Mesendoderm (in vitro differentiated cells): ENCODE measurements around the gene TRMT44.

ENCODE experiments used
- DNase-seq: peaks from one replicate; pipeline ENCODE4 v3.0.0; 2013
- H2AK5ac ChIP-seq: 2 replicates; pipeline ENCODE4 v1.6.1; 2013; ENCODE audit warnings: low read length, inconsistent platforms
- H2BK120ac ChIP-seq: 2 replicates; pipeline ENCODE4 v1.6.1; 2013; ENCODE audit warnings: low read depth, mild to moderate bottlenecking, low read length, moderate library complexity, mixed read lengths
- H2BK15ac ChIP-seq: replicated peaks from 2 replicates; pipeline ENCODE4 v1.6.1; 2013; ENCODE audit warnings: low read depth, mild to moderate bottlenecking, moderate library complexity
- H2BK5ac ChIP-seq: 2 replicates; pipeline ENCODE4 v1.6.1; 2013; ENCODE audit warnings: low read length, inconsistent platforms
- H3K18ac ChIP-seq: 2 replicates; pipeline ENCODE4 v1.6.1; 2013; ENCODE audit warnings: mild to moderate bottlenecking, low read length, mixed read lengths
- H3K23ac ChIP-seq: one replicate; pipeline ENCODE4 v1.6.1; 2013; ENCODE audit warnings: low read length
- H3K27ac ChIP-seq: 2 replicates; pipeline ENCODE4 v1.5.1; 2013; ENCODE audit warnings: low read depth, mild to moderate bottlenecking, inconsistent platforms, low read length, moderate library complexity
- H3K27me3 ChIP-seq: 2 replicates; pipeline ENCODE4 v1.6.1; 2013; ENCODE audit warnings: low read length, control low read depth, mild to moderate bottlenecking, inconsistent platforms; ENCODE audit not compliant: insufficient read depth, poor library complexity
- H3K36me3 ChIP-seq: 2 replicates; pipeline ENCODE4 v1.6.1; 2013; ENCODE audit warnings: low read length, inconsistent platforms; ENCODE audit not compliant: control insufficient read depth, insufficient read depth
- H3K4ac ChIP-seq: one replicate; pipeline ENCODE4 v1.6.1; 2013; ENCODE audit warnings: low read depth, mild to moderate bottlenecking, low read length, moderate library complexity
- H3K4me1 ChIP-seq: 2 replicates; pipeline ENCODE4 v1.6.1; 2013; ENCODE audit warnings: low read depth, low read length, inconsistent platforms; ENCODE audit not compliant: control insufficient read depth
- H3K4me2 ChIP-seq: 2 replicates; pipeline ENCODE4 v1.6.1; 2013; ENCODE audit warnings: low read length
- H3K4me3 ChIP-seq: 2 replicates; pipeline ENCODE4 v1.5.1; 2013; ENCODE audit warnings: mild to moderate bottlenecking, low read length
- H3K56ac ChIP-seq: one replicate; pipeline ENCODE4 v1.6.1; 2013; ENCODE audit warnings: low read length
- H3K79me1 ChIP-seq: 2 replicates; pipeline ENCODE4 v1.6.1; 2013; ENCODE audit warnings: low read length, inconsistent platforms
- H3K79me2 ChIP-seq: 2 replicates; pipeline ENCODE4 v1.6.1; 2013; ENCODE audit warnings: mild to moderate bottlenecking, low read length; ENCODE audit not compliant: control insufficient read depth, insufficient read depth
- H3K9ac ChIP-seq: 2 replicates; pipeline ENCODE4 v1.6.1; 2013; ENCODE audit warnings: low read length, inconsistent platforms
- H4K5ac ChIP-seq: one replicate; pipeline ENCODE4 v1.6.1; 2013; ENCODE audit warnings: low read length
- H4K8ac ChIP-seq: one replicate; pipeline ENCODE4 v1.6.1; 2013; ENCODE audit warnings: low read depth, mild to moderate bottlenecking, control low read depth, low read length, moderate library complexity
- WGBS: extraction: QIAGEN DNeasy Blood & Tissue Kit; methylation state at CpG from one replicate; pipeline ENCODE4 v1.1.7; 2013; ENCODE audit warnings: low lambda C conversion rate, missing lambda C conversion rate; ENCODE audit not compliant: insufficient coverage; ENCODE audit errors: extremely low coverage; 5-methylcytosine and 5-hydroxymethylcytosine counted together

Gene TRMT44

GRCh38 chr4:8522160-8523120, 81.9 kb downstream of the TRMT44 start:
- Histone ChIP-seq H2BK15ac (no peak overlapping the region), H3K27me3 (no peaks in the 10 kb centered on the region), H4K5ac (no peak overlapping the region), H3K79me1 (no peaks in the 10 kb centered on the region), H3K4ac (no peak overlapping the region), H3K23ac (no peak overlapping the region), H3K4me3 (no peak overlapping the region), H3K79me2 (no peaks in the 10 kb centered on the region), H3K4me2 (no peak overlapping the region), H3K36me3 (no peaks in the 10 kb centered on the region), H3K27ac (no peak overlapping the region), H3K4me1 (no peaks in the 10 kb centered on the region), H2BK5ac (no peak overlapping the region), H3K56ac (no peak overlapping the region), H2BK120ac (no peak overlapping the region), H3K9ac (no peak overlapping the region), H2AK5ac (no peak overlapping the region), H3K18ac (no peak overlapping the region), H4K8ac (no peak overlapping the region)
- DNase-seq: no peak
- no CpG with 5 or more reads among the region's 24 CpGs for WGBS

- Histone ChIP-seq H3K18ac (no peak overlapping the region), H3K4me1 (no peaks in the 10 kb centered on the region), H4K8ac (no peak overlapping the region), H3K27me3 (no peaks in the 10 kb centered on the region), H2AK5ac (no peak overlapping the region), H3K27ac (no peak overlapping the region), H3K9ac (no peak overlapping the region), H3K4me2 (no peak overlapping the region), H4K5ac (no peak overlapping the region), H3K36me3 (no peaks in the 10 kb centered on the region), H3K23ac (peak overlapping the region; percentile 66), H3K79me1 (no peaks in the 10 kb centered on the region), H2BK120ac (no peak overlapping the region), H3K4me3 (no peak overlapping the region), H3K79me2 (no peaks in the 10 kb centered on the region), H2BK15ac (no peak overlapping the region), H2BK5ac (no peak overlapping the region), H3K56ac (peak overlapping the region; percentile 7), H3K4ac (no peak overlapping the region)
- WGBS: no CpG with 5 or more reads among the region's 13 CpGs
- DNase-seq: no peak
These were observed 82.6 kb downstream of the TRMT44 start for GRCh38 chr4:8523175-8523574.

- no peak overlapping the region for H4K8ac ChIP-seq
- H3K36me3 ChIP-seq: no peaks in the 10 kb centered on the region
- WGBS: no CpG with 5 or more reads among the region's 3 CpGs
- no peak overlapping the region for H3K9ac ChIP-seq
- H3K27me3 ChIP-seq: no peaks in the 10 kb centered on the region
- H3K79me1 ChIP-seq: no peaks in the 10 kb centered on the region
- H3K4me3 ChIP-seq: no peak overlapping the region
- no peaks in the 10 kb centered on the region for H3K4me1 ChIP-seq
- H3K23ac ChIP-seq: no peak overlapping the region
- no peak for DNase-seq
- no peak overlapping the region for H3K4ac ChIP-seq
- H2BK120ac ChIP-seq: no peak overlapping the region
- no peak overlapping the region for H3K4me2 ChIP-seq
- H3K18ac ChIP-seq: no peak overlapping the region
- H3K27ac ChIP-seq: no peak overlapping the region
- H3K56ac ChIP-seq: no peak overlapping the region
- H2AK5ac ChIP-seq: no peak overlapping the region
- H3K79me2 ChIP-seq: no peaks in the 10 kb centered on the region
- no peak overlapping the region for H2BK5ac ChIP-seq
- no peak overlapping the region for H2BK15ac ChIP-seq
- H4K5ac ChIP-seq: no peak overlapping the region
These were observed 83.2 kb downstream of the TRMT44 start for GRCh38 chr4:8523766-8524165.

GRCh38 chr4:8524595-8525382, 84.2 kb downstream of the TRMT44 start:
- DNase-seq: no peak
- Histone ChIP-seq H3K9ac (no peak overlapping the region), H2BK5ac (no peak overlapping the region), H3K36me3 (no peaks in the 10 kb centered on the region), H3K18ac (peak overlapping the region; percentile 42), H2BK15ac (no peak overlapping the region), H3K56ac (no peak overlapping the region), H4K5ac (no peak overlapping the region), H3K79me1 (no peaks in the 10 kb centered on the region), H3K79me2 (no peaks in the 10 kb centered on the region), H4K8ac (no peak overlapping the region), H3K4me3 (no peak overlapping the region), H3K4me2 (no peak overlapping the region), H3K27me3 (no peaks in the 10 kb centered on the region), H2AK5ac (no peak overlapping the region), H2BK120ac (no peak overlapping the region), H3K23ac (no peak overlapping the region), H3K4ac (no peak overlapping the region), H3K27ac (no peak overlapping the region), H3K4me1 (no peaks in the 10 kb centered on the region)
- WGBS: no CpG with 5 or more reads among the region's 12 CpGs

- Histone ChIP-seq H4K8ac (no peak overlapping the region), H3K27ac (no peak overlapping the region), H2AK5ac (no peak overlapping the region), H3K4ac (peak overlapping the region; percentile 74), H2BK15ac (no peak overlapping the region), H4K5ac (no peak overlapping the region), H2BK5ac (no peak overlapping the region), H3K36me3 (no peaks in the 10 kb centered on the region), H3K79me2 (no peaks in the 10 kb centered on the region), H3K79me1 (no peaks in the 10 kb centered on the region), H3K27me3 (no peaks in the 10 kb centered on the region), H3K4me2 (no peak overlapping the region), H3K4me3 (no peak overlapping the region), H3K9ac (no peak overlapping the region), H3K4me1 (no peaks in the 10 kb centered on the region), H3K23ac (no peak overlapping the region), H3K18ac (peak overlapping the region; percentile 42), H2BK120ac (no peak overlapping the region), H3K56ac (peak overlapping the region; percentile 65)
- no CpG with 5 or more reads among the region's 16 CpGs for WGBS
- DNase-seq: no peak
These were observed 85.0 kb downstream of the TRMT44 start for GRCh38 chr4:8525383-8526120.
